ENCODE data around the gene COX6A1.
A peak's percentile ranks its signal among the peaks of the same experiment; 100 is the strongest.
"Not testable (repeated sequence)": the region's sequence is repeated elsewhere in the genome, so short reads cannot be mapped to it uniquely, and the experiment has no call there.

The COX6A1 gene

GRCh38 chr12:120468325-120468820 is 30.5 kb downstream of the COX6A1 start:
- no peak for DNase-seq

- no peak for DNase-seq
Observed at GRCh38 chr12:120468821-120469449, 31.0 kb downstream of the COX6A1 start.

GRCh38 chr12:120469450-120470149 is 31.7 kb downstream of the COX6A1 start, which contains the start of gene SRSF9:
SRSF9 (minus strand) TSS chr12:120469748; CDS start chr12:120469609, 139 bp downstream.
- DNase-seq: peak; percentile 97

- DNase-seq: no peak
Observed at GRCh38 chr12:120470150-120470784, 32.4 kb downstream of the COX6A1 start.

GRCh38 chr12:120472521-120472920 is 34.6 kb downstream of the COX6A1 start:
- DNase-seq: no peak

- no peak for DNase-seq
Observed at GRCh38 chr12:120473807-120474615, 36.1 kb downstream of the COX6A1 start.

- no peak for DNase-seq
Observed at GRCh38 chr12:120474616-120474960, 36.7 kb downstream of the COX6A1 start.

- no peak for DNase-seq
Observed at GRCh38 chr12:120475643-120476042, 37.7 kb downstream of the COX6A1 start.

- DNase-seq: no peak
Observed at GRCh38 chr12:120479458-120479857, 41.5 kb downstream of the COX6A1 start.

GRCh38 chr12:120480211-120480610 is 42.3 kb downstream of the COX6A1 start:
- no peak for DNase-seq

GRCh38 chr12:120481022-120481767 is 43.3 kb downstream of the COX6A1 start:
- no peak for DNase-seq

GRCh38 chr12:120483621-120484020 is 45.7 kb downstream of the COX6A1 start:
- DNase-seq: no peak

- no peak for DNase-seq
Observed at GRCh38 chr12:120485961-120486881, 48.3 kb downstream of the COX6A1 start.

- not testable (repeated sequence) for DNase-seq
Observed at GRCh38 chr12:120487552-120487951, 49.6 kb downstream of the COX6A1 start.

- no peak for DNase-seq
Observed at GRCh38 chr12:120488057-120488640, 50.2 kb downstream of the COX6A1 start.

GRCh38 chr12:120489018-120489417 is 51.1 kb downstream of the COX6A1 start:
- DNase-seq: no peak

- DNase-seq: no peak
Observed at GRCh38 chr12:120490325-120490724, 52.4 kb downstream of the COX6A1 start.

Data from effector CD4-positive, alpha-beta T cell (primary cell).